GM12878 (cell line): ENCODE data around the gene NTM. TPM values are rescaled to one million over a fixed set of nuclear protein-coding genes. Genes with fewer than 3 reads are reported as not detected.

Source experiments
- ATAC-seq: fragments of 200-7000 bp; cut with Tn5 transposase; 3 replicates; pipeline ENCODE4 v1.9.1; 2020; ENCODE audit warnings: mild to moderate bottlenecking, moderate library complexity
- BruUV-seq: library from RNA; stranded (reverse); fragments of 400-500 nt; replicated peaks from 2 replicates; lab custom pipeline; 2021; lab: Mats Ljungman, UMichigan
- CTCF ChIA-PET: fragments of 300-600 bp; sonication (Branson Sonifier 250); formaldehyde crosslinking; extraction: SDS; loops from one replicate; lab custom pipeline; 2021; ENCODE audit warnings: inconsistent platforms; lab: Yijun Ruan, JAX
- POLR2A ChIA-PET: fragments of 350-600 bp; formaldehyde crosslinking; extraction: SDS; loops from one replicate; lab custom pipeline; 2021; ENCODE audit warnings: inconsistent platforms; lab: Charles Lee
- RAD21 ChIA-PET: fragments of 300-600 bp; sonication (Branson Sonifier 250); formaldehyde crosslinking; loops from one replicate; lab custom pipeline; 2023; ENCODE audit warnings: antibody characterized with exemption; ENCODE audit not compliant: unreplicated experiment; lab: Charles Lee
- SMC1A ChIA-PET: fragments of 300-600 bp; sonication (Branson Sonifier 250); formaldehyde crosslinking; loops from one replicate; lab custom pipeline; 2023; ENCODE audit not compliant: unreplicated experiment, uncharacterized antibody; lab: Charles Lee
- DNase-seq: peaks from one replicate; pipeline ENCODE4 v3.0.0-alpha.2; 2011; ENCODE audit warnings: low read depth, low spot score
- FAIRE-seq: peaks from 3 replicates; lab custom pipeline; 2011; peaks lifted over from hg19 to GRCh38; lab: Jason Lieb, UNC
- H2AFZ ChIP-seq: 2 replicates; pipeline ENCODE4 v1.6.0; 2011; ENCODE audit warnings: low read depth, low read length, control low read depth; ENCODE audit not compliant: control insufficient read depth
- H3K27ac ChIP-seq: 2 replicates; pipeline ENCODE4 v1.5.1; 2011; ENCODE audit warnings: control low read depth; ENCODE audit not compliant: control insufficient read depth, insufficient read depth
- H3K27me3 ChIP-seq, 2 experiments: replicated peaks in 1 of 2; 2 replicates each; pipeline versions ENCODE4 v1.6.0 to v1.6.1; 2011; ENCODE audit warnings: low read length in 1 of 2; ENCODE audit not compliant: control insufficient read depth in 2 of 2, insufficient read depth in 2 of 2
- H3K36me3 ChIP-seq, 2 experiments: 2 replicates each; pipeline ENCODE4 v1.5.1; 2011; ENCODE audit warnings: low read length in 1 of 2; ENCODE audit not compliant: control insufficient read depth in 2 of 2, insufficient read depth in 2 of 2
- H3K4me1 ChIP-seq: 2 replicates; pipeline ENCODE4 v1.6.1; 2011; ENCODE audit warnings: mild to moderate bottlenecking, low read length, moderate library complexity, mixed read lengths; ENCODE audit not compliant: control insufficient read depth, insufficient read depth
- H3K4me2 ChIP-seq: 2 replicates; pipeline ENCODE4 v1.6.0; 2011; ENCODE audit warnings: control low read depth; ENCODE audit not compliant: control insufficient read depth, insufficient read depth
- H3K4me3 ChIP-seq: fragments of 200-600 bp; sonication (generic); 2 replicates; pipeline ENCODE4 v1.5.1; 2016
- H3K79me2 ChIP-seq: 2 replicates; pipeline ENCODE4 v1.6.0; 2011; ENCODE audit warnings: low read length; ENCODE audit not compliant: control insufficient read depth, insufficient read depth
- H3K9ac ChIP-seq: 2 replicates; pipeline ENCODE4 v1.8.0; 2011; ENCODE audit warnings: low read length, control low read depth, mixed read lengths; ENCODE audit not compliant: control insufficient read depth, insufficient read depth
- H3K9me3 ChIP-seq: replicated peaks from 3 replicates; pipeline ENCODE4 v1.5.1; 2011; ENCODE audit warnings: mild to moderate bottlenecking, low read length; ENCODE audit not compliant: control insufficient read depth, insufficient read depth
- H4K20me1 ChIP-seq: 2 replicates; pipeline ENCODE4 v1.6.0; 2011; ENCODE audit not compliant: control insufficient read depth, insufficient read depth
- BACH1 ChIP-seq: fragments of 450-650 bp; IDR thresholded peaks from 2 replicates; pipeline ENCODE4 v1.6.1; 2017; ENCODE audit warnings: mild to moderate bottlenecking, borderline replicate concordance
- CREB1 ChIP-seq: IDR thresholded peaks from 2 replicates; pipeline ENCODE4 v1.6.1; 2012; ENCODE audit warnings: low read depth, mild to moderate bottlenecking, inconsistent platforms
- E4F1 ChIP-seq: fragments of 450-650 bp; IDR thresholded peaks from 2 replicates; pipeline ENCODE4 v1.6.1; 2018; ENCODE audit warnings: borderline replicate concordance, mild to moderate bottlenecking; ENCODE audit not compliant: partially characterized antibody
- ESRRA ChIP-seq: IDR thresholded peaks from 2 replicates; pipeline ENCODE4 v1.6.1; 2012; ENCODE audit warnings: mild to moderate bottlenecking, low read length, improper control_type of control experiment
- SUZ12 ChIP-seq: fragments of 200-600 bp; sonication (generic); IDR thresholded peaks from one replicate; pipeline ENCODE4 v1.6.1; 2018; ENCODE audit warnings: antibody characterized with exemption, mild to moderate bottlenecking; ENCODE audit not compliant: unreplicated experiment
- ZBED1 ChIP-seq: IDR thresholded peaks from 2 replicates; pipeline ENCODE4 v1.6.1; 2016; ENCODE audit warnings: borderline replicate concordance
- WGBS: methylation state at CpG from one replicate; pipeline ENCODE4 v1.1.6; 2016; ENCODE audit warnings: low lambda C conversion rate; ENCODE audit not compliant: insufficient replicate concordance, insufficient coverage; ENCODE audit errors: missing lambda C conversion rate; 5-methylcytosine and 5-hydroxymethylcytosine counted together
- in situ Hi-C: fragments of 300-500 bp; cut with MboI; formaldehyde crosslinking; loops from 9 replicates; pipeline ENCODE4 v1.14.3; 2018; ENCODE audit warnings: mixed read lengths
- intact Hi-C: fragments of 100-400 bp; cut with micrococcal nuclease; formaldehyde crosslinking; loops from one replicate; pipeline ENCODE4 v1.14.2; 2022; ENCODE audit not compliant: unreplicated experiment
- polyA plus RNA-seq, 11 experiments: library from polyadenylated mRNA; depleted of rRNA in 4 of 11; unstranded in 6 of 11; stranded (reverse) in 5 of 11; fragments of >200 nt; fragmentation: Nextera tagmentation in 4 of 11; fragmentation: Illumina TruSeq in 1 of 11; extraction: Ambion mirVana in 4 of 11; extraction: Trizol in 1 of 11; gene quantifications; 1 replicate in 1 of 11; 2 replicates in 10 of 11; pipeline versions ENCODE4 v1.2.1 to v1.2.3, GENCODE V29; 2011 to 2016; ENCODE audit warnings: inconsistent platforms in 2 of 11, missing spikeins in 2 of 11, low read depth in 1 of 11
- total RNA-seq, 4 experiments: library from RNA; depleted of rRNA in 3 of 4; stranded (reverse); fragments of >200 nt in 3 of 4; fragmentation: Illumina TruSeq in 1 of 4; extraction: Trizol in 1 of 4; gene quantifications; 2 replicates each; pipeline versions ENCODE4 v1.2.1 to v1.2.3, GENCODE V29; 2013 to 2021
- TF ChIP-seq, protein P1 (sequence below): fragments of 450-650 bp; IDR thresholded peaks from 2 replicates; pipeline ENCODE4 v1.6.1; 2017; ENCODE audit warnings: mild to moderate bottlenecking, moderate library complexity
- TF ChIP-seq, protein P2 (sequence below): fragments of 450-650 bp; IDR thresholded peaks from 2 replicates; pipeline ENCODE4 v1.6.1; 2017; ENCODE audit warnings: low read depth, mild to moderate bottlenecking, moderate library complexity
- TF ChIP-seq, protein P3 (sequence below): IDR thresholded peaks from 2 replicates; pipeline ENCODE4 v1.6.1; 2011; ENCODE audit warnings: borderline replicate concordance, low read depth, mild to moderate bottlenecking, moderate library complexity, low read length; ENCODE audit not compliant: insufficient read depth, poor library complexity, severe bottlenecking
- TF ChIP-seq, protein P4 (sequence below): fragments of 450-650 bp; IDR thresholded peaks from 2 replicates; pipeline ENCODE4 v1.6.1; 2017; ENCODE audit warnings: borderline replicate concordance

The NTM gene
- total and polyA plus RNA-seq, 10 of the 15 experiments (the other 5 are each of a cell fraction or from before 2014, with no cell fraction given), result not detected

DNA sequence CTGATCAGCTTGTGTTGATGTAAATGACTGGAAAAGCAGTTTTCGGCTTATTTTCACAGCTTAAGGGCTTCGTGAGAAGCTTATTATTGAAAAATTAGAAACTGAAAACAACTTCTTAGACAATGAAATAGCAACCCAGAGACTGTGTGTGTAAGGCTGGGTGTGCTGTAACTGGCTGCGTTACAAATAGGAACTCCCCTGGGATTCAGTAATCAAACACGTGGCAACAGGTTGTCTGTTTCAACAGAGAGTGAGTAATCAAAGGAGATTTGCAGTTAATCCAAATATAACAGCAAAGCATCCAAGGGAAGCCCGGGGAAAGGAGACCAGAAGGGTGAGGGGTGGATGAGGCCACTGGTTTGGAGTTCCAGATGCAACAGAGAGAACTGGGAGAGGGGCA, 19.2 kb downstream of the NTM start:
- H3K4me3 ChIP-seq, result no peak overlapping the region
- intact Hi-C loops (no loop called here), in situ Hi-C loops (no loop called here)
- no TSS peak for BruUV-seq
- no peak for DNase-seq
- no peaks in the 10 kb centered on the region for H3K79me2 ChIP-seq
- ChIA-PET POLR2A (no interaction called here), SMC1A (no interaction called here), RAD21 (no interaction called here), CTCF (interaction anchor here (0.6 kb wide), 1 partner anchor 354 kb away, joined by 3 read pairs; no protein-coding TSS in a partner anchor)
- no peak overlapping the region for H3K9ac ChIP-seq
- H3K9me3 ChIP-seq, result no peaks in the 10 kb centered on the region
- no peak for ATAC-seq
- H3K4me2 ChIP-seq, result no peak overlapping the region
- WGBS, result 22% methylated on average over 5 of the region's 5 CpGs
- no peaks in the 10 kb centered on the region for H3K36me3 ChIP-seq
- H4K20me1 ChIP-seq, result no peaks in the 10 kb centered on the region
- no peak overlapping the region for H2AFZ ChIP-seq
- no peak overlapping the region for H3K27ac ChIP-seq
- H3K27me3 ChIP-seq, result peaks cover 0 to 1% of the 10 kb centered on the region in 2 experiments; a peak in 1 of 4 replicates
- H3K4me1 ChIP-seq, result no peaks in the 10 kb centered on the region
- no peak for FAIRE-seq
- TF ChIP-seq, protein P1, sequence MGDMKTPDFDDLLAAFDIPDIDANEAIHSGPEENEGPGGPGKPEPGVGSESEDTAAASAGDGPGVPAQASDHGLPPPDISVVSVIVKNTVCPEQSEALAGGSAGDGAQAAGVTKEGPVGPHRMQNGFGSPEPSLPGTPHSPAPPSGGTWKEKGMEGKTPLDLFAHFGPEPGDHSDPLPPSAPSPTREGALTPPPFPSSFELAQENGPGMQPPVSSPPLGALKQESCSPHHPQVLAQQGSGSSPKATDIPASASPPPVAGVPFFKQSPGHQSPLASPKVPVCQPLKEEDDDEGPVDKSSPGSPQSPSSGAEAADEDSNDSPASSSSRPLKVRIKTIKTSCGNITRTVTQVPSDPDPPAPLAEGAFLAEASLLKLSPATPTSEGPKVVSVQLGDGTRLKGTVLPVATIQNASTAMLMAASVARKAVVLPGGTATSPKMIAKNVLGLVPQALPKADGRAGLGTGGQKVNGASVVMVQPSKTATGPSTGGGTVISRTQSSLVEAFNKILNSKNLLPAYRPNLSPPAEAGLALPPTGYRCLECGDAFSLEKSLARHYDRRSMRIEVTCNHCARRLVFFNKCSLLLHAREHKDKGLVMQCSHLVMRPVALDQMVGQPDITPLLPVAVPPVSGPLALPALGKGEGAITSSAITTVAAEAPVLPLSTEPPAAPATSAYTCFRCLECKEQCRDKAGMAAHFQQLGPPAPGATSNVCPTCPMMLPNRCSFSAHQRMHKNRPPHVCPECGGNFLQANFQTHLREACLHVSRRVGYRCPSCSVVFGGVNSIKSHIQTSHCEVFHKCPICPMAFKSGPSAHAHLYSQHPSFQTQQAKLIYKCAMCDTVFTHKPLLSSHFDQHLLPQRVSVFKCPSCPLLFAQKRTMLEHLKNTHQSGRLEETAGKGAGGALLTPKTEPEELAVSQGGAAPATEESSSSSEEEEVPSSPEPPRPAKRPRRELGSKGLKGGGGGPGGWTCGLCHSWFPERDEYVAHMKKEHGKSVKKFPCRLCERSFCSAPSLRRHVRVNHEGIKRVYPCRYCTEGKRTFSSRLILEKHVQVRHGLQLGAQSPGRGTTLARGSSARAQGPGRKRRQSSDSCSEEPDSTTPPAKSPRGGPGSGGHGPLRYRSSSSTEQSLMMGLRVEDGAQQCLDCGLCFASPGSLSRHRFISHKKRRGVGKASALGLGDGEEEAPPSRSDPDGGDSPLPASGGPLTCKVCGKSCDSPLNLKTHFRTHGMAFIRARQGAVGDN, result no peak
- TF ChIP-seq ESRRA (no peak), CREB1 (no peak), E4F1 (no peak), SUZ12 (no peak), BACH1 (no peak), ZBED1 (no peak)
- TF ChIP-seq, protein P2, sequence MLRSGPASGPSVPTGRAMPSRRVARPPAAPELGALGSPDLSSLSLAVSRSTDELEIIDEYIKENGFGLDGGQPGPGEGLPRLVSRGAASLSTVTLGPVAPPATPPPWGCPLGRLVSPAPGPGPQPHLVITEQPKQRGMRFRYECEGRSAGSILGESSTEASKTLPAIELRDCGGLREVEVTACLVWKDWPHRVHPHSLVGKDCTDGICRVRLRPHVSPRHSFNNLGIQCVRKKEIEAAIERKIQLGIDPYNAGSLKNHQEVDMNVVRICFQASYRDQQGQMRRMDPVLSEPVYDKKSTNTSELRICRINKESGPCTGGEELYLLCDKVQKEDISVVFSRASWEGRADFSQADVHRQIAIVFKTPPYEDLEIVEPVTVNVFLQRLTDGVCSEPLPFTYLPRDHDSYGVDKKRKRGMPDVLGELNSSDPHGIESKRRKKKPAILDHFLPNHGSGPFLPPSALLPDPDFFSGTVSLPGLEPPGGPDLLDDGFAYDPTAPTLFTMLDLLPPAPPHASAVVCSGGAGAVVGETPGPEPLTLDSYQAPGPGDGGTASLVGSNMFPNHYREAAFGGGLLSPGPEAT, result no peak
- TF ChIP-seq, protein P3, sequence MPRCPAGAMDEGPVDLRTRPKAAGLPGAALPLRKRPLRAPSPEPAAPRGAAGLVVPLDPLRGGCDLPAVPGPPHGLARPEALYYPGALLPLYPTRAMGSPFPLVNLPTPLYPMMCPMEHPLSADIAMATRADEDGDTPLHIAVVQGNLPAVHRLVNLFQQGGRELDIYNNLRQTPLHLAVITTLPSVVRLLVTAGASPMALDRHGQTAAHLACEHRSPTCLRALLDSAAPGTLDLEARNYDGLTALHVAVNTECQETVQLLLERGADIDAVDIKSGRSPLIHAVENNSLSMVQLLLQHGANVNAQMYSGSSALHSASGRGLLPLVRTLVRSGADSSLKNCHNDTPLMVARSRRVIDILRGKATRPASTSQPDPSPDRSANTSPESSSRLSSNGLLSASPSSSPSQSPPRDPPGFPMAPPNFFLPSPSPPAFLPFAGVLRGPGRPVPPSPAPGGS, result no peak
- TF ChIP-seq, protein P4, sequence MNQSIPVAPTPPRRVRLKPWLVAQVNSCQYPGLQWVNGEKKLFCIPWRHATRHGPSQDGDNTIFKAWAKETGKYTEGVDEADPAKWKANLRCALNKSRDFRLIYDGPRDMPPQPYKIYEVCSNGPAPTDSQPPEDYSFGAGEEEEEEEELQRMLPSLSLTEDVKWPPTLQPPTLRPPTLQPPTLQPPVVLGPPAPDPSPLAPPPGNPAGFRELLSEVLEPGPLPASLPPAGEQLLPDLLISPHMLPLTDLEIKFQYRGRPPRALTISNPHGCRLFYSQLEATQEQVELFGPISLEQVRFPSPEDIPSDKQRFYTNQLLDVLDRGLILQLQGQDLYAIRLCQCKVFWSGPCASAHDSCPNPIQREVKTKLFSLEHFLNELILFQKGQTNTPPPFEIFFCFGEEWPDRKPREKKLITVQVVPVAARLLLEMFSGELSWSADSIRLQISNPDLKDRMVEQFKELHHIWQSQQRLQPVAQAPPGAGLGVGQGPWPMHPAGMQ, result no peak
